GM19324 (cell line): Measurements from ENCODE around the gene VAC14.
"Not testable (repeated sequence)": the region's sequence is repeated elsewhere in the genome, so short reads cannot be mapped to it uniquely, and the experiment has no call there.

Experiments used
- ATAC-seq: cut with Tn5 transposase; IDR thresholded peaks from one replicate; pipeline ENCODE4 v1.9.1; 2021; ENCODE audit warnings: mild to moderate bottlenecking, moderate library complexity; ENCODE audit not compliant: unreplicated experiment, low FRiP score

Gene VAC14

DNA sequence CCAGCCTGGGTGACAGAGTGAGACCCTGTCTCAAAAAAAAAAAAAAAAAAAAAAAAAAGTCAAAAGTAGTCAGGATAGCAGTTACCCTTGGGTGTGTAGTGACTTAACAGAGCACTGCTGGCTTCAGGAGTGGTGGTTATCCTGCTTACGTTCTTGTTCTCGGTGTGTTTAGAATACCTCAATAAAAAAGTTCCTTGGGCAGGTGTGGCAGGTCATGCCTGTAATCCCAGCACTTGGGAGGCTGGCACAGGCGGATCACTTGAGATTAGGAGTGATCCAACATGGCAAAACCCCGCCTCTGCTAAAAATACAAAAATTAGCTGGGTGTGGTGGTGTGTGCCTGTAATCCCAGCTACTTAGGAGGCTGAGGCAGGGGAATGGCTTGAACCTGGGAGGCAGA is 130.0 kb downstream of the VAC14 start:
- ATAC-seq = not testable (repeated sequence)

DNA sequence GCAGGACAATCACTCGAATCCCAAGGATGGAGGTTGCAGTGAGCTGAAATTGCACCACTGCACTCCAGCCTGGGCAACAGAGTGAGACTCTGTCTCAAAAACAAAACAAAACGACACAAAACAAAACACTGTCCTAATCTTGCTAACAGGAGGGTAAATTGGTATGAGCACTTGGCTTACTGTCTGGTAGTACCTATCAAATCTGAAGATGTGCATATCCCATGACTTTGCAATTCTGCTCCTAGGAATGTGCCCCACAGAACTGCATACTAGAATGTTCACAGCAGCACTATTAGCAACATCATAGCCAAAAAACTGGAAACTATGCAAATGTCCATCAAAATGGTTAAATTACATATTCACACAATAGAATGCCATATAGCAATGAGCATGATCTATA is 130.8 kb downstream of the VAC14 start:
- ATAC-seq = no peak

DNA sequence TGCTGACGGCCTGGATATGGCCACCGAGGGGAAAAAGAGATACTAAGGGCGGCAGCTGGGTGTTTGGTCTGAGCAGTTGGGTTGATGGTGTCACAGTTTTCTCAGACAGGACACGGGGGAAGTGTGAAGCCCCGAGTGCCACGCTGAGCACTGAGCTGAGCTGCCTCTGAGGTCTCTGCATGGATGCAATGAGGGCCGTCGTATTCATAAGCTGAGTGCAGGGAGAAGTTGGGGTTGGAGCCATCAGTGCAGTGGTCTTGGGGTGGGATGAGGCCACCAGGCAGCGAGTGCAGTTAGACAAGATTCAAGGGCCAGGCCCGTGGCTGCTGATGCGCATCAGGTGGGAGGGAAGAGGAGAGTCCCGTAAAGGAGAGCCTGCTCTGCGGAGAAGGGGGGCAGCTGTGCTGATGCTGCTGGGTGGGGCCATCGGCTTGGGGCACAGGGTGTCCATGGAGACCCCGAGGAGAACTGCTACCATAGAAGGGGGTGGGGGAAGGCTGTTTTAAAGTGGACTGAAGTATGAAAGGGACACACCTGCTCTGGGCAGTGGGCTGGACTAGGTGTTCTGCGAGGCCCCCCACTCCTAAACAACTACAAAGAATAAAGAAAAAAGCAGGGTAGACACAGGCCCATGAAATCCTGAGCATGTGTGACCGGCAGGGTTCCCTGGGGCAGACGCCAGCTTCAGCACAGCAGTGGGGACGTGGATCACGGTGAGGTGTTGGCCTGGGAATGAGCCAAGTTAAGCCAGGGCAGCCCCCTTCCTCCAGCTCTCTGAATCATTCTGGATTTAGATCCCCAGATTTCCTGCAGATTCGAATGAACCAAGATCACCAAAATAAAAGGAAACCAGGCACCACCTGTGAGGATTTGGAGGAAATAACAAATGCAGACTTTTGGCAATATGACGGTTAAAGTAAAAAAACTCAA is 134.9 kb downstream of the VAC14 start:
- no peak for ATAC-seq

DNA sequence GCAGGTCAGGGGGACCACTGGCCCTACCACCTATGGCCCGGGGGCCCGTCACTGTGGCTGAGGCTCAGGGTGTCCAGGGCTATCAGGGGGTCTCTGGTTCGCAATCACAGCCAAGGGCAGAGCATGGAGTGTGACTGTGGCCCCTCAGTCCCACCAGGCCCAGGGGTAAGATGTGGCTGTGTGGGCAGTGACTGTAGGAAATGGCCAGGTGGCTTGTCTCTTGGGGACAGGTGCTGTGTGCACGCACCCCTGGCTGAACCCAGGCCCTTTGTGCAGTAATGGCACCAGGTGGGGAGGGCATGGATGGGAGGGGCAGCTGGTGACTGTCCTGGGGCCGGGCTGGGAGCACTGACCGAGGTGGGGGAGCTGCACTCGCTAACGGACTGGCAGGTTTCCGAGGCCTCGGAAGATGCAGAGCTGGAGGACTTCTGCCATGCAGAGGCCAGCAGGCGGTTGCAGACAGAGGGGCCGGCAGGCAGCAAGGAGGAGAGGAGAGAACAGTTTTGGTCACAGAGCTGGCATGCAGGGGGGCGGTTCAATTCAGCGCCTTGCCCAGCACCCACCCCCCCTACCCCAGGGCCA is 135.8 kb downstream of the VAC14 start:
- ATAC-seq = no peak

DNA sequence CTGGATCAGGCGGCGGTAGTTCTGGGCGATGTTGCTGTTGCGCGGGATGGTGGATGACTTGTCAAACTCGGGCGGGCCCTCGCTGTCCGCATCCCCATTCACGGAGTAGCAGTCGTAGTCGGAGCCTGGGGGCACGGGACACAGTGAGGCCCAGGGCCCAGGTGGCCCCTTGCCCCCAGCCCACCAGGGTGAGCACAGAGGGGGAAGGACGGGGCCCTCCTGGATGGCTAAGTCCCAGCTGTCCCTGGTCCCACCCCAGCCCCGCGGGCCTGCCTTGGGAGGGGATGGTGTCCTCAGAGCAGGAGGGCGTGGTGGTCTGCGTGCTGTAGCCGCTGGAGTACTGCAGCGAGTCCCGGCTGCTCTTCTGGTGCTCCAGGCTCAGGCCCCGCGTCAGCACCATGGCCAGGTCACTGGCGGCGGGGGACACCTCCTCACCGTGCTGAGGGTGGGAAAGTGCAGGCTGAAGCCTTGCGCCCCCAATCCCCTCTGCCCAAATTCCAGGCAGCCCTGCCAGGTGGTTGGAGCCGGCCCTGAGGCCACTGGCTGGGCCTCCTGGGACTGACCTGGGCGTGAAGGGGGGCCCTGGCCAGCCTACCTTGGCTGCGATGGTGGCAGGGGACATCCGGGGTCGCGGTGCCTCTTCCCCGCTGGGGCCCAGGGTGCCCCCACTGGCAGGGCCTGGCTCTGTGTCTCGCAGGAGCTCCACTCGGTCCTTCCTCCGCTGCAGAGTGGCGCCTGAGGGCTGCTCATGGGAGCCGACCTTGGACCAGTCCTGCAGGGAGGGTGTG is 136.4 kb downstream of the VAC14 start:
- no peak for ATAC-seq

DNA sequence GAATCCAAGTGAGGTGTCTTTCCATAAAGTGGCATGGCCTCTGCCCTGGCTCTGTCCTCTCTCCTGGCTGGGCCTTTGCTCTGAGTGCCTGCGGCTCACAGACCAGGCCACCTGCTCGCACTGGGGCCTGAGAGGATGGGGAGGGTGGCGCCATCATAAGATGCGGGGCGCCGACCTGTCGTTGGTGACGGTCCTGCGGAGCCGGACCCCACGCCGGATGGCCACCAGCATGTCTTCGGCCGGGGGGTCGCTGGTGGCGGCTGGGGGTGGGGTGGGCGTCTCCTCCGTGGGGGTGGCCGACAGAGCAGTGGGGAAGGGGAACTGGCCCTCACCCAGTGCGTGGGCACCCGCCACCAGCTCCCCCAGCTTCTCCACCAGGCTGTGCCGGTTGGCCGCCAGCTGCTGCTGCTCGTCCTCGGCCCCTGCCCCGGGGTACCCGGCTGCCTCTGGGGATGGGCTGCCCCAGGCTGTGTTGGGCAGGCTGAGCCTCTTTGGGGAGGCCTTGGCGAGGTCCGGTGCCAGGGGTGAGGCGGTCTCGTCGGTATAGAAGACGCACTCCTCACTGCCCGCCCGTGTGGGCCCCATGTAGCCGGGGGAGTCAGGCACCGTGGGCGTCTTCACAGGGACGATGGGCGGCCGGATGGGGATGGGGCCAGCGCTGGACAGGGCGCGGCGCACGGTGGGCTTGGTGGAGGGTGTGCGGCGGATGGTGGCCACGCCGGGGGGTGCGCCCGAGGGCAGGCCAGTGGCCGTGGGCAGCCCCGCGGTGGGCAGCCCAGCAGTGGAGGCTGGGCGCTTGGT is 137.2 kb downstream of the VAC14 start:
- ATAC-seq = no peak

DNA sequence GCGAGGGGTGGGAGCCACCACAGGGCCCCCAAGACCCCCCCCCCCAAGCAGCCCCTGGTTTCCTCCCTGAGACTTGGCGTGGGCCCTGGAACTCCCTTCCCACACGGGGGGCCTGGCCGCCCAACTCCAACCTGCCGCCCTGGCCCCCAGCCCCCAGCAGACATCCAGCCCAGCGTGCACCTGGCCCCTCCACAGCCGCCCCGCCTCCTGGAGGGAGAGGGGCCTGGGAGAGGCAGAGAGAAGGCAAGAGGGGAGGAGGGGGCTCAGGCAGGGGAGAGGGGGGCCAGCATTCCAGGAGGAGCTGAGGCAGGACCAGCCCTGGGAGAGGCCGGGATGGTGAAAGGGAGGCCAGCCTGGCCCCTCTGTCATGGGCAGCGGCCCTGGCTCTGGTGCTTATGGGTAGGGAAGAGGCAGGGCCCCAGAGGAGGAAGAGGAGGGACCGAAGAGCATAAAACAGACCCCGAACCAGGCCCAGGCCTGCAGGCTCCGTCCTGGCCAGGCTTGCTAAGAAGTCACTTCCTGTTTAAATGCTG is 137.9 kb downstream of the VAC14 start:
- ATAC-seq = no peak

DNA sequence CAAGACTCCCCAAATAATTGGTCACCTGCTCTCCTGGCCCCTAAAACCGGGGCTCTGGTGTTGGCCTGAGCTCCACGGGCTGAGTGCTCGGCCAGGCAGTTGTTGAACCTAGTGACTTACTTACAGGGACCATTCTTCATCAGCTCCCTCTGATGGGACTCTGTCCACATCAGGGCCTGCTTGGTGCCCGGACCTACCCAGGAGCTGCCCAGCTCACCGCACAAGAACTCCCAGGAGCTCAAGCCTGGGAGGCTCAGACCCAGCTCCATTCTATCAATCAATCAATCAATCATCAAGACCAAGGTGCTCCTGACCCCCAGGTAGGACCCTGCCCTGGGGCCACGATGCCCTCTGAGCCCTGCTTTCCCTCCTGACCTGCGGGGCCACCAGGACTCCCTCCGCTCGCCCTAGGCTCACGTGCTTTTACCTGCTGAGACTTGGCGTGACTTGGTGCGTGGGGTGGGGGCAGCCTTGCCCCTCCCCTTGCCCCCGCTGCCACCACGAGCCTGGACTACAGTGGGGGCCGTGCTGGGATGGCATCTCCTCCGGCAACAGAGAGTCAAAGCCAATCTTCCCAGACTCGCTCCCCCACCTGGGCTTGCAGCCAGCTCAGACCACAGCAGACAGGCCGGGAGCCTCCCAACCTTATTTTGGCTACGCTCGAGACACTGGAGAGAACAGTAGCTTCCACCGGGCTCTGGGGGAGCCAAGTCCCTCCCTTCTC is 138.9 kb downstream of the VAC14 start:
- ATAC-seq = no peak

DNA sequence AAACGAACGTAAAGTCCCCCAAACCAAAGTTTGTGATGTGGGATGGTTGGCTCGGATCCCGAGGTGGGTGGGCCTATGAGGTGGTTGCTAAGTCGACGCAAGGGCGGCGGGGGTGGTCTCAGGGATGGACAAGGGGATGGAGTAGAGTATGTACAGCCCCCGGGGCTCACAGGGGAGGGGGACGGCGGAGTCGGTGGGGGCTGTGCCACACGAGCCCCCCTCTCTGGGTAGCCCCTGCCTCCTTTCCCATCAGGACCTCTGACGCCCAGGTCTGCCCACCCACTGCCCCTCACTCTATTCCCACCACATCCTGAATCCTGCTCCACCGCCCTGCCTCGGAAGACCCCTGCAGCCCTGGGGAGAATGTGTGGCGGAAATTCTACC is 139.4 kb downstream of the VAC14 start:
- no peak for ATAC-seq

DNA sequence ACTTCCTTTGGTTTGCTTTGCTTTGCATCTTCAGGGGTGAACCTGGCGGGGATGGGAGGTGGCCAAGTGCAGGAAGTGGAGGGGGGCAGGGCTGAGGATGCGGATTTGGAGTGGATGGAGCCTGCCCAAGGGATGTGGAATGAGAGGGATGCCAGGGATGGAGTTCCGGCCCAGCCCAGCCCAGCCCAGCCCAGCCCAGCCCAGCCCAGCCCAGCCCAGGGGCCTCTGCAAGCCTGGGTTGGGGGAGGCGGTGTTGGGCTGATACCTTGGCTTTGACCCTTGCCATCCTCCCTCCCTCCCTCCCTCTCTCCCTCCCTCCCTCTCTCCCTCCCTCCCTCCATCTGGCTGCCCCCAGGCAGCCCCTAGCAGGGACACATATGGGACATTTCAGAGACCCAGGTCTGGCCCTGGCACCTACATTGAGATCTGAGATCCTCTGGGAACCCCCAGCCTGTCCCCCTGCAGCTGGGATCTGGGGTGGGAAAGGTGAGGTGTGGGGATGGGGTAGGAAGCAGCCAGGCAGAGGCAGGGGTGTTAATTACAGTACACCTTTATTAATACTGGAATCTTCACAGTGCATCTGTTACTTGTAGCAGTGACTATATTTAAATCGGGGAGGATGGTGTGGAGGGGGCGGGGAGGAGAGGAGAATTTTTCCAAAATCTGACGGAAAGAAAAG is 140.1 kb downstream of the VAC14 start:
- no peak for ATAC-seq

DNA sequence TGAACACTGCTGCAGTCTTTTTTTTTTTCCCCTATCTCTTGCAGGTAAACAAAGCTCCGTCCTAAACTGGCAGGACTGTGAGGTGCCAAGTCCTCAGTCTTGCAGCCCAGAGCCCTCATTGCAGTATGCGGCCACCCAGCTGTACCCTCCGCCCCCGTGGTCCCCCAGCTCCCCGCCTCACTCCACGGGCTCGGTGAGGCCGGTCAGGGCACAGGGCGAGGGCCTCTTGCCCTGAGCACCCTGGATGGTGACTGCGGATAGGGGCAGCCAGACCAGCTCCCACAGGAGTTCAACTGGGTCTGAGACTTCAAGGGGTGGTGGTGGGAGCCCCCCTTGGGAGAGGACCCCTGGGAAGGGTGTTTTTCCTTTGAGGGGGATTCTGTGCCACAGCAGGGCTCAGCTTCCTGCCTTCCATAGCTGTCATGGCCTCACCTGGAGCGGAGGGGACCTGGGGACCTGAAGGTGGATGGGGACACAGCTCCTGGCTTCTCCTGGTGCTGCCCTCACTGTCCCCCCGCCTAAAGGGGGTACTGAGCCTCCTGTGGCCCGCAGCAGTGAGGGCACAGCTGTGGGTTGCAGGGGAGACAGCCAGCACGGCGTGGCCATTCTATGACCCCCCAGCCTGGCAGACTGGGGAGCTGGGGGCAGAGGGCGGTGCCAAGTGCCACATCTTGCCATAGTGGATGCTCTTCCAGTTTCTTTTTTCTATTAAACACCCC is 140.8 kb downstream of the VAC14 start:
- ATAC-seq = no peak

DNA sequence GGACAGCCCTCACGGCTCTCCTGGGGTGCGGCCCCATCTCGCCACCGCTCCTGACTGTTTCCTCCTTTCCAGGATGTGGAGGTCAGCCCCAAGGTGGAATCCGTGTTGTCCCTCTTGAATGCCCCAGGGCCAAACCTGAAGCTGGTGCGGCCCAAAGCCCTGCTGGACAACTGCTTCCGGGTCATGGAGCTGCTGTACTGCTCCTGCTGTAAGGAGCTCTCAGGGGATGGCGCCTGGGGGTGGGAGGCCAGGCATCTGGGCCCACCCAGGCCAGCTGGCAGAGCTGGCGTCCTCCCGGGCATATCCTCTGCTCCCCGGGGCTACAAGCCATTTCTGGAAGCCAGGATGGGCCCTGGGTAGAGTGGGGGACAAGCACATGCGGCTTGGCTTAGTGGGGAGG is 141.4 kb downstream of the VAC14 start:
- no peak for ATAC-seq

DNA sequence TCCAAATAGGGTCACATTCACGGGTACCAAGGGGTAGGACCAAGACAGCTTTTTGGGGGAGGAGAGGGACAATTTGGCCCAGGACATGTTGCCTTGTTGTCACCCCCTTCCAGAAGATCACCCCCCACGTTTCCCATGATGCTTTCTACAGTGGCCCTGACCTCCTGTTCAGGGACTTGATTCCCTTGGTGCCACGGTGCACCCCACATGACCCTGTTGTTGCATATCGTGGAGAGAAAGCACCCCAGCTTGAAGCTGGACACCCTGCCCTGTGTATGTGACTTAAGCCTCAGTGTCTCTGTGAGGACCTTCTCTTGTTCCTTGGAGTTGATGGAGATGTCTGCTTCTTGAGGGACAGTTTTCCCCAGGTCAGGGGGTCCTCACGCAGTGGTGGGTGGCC is 142.0 kb downstream of the VAC14 start:
- ATAC-seq = no peak

DNA sequence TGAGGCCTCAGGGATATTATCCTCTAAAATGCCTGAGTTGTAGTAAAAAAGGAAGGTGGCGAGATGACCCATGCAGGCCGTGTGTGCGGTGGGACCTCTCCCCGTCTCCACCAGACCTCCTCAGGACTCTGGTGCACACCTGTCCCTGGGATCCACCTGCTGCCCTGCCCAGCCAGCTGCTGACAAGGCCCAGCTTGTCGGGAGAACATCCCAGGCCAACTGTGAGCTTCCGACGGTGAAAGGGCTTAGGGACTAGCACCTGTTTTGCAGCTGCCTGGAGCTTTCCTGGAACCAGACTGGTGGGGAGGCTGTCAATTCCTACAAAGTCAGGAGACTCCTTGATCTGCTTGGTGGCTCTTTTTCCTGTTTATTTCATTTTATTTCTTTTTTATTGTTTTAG is 143.0 kb downstream of the VAC14 start:
- no peak for ATAC-seq

DNA sequence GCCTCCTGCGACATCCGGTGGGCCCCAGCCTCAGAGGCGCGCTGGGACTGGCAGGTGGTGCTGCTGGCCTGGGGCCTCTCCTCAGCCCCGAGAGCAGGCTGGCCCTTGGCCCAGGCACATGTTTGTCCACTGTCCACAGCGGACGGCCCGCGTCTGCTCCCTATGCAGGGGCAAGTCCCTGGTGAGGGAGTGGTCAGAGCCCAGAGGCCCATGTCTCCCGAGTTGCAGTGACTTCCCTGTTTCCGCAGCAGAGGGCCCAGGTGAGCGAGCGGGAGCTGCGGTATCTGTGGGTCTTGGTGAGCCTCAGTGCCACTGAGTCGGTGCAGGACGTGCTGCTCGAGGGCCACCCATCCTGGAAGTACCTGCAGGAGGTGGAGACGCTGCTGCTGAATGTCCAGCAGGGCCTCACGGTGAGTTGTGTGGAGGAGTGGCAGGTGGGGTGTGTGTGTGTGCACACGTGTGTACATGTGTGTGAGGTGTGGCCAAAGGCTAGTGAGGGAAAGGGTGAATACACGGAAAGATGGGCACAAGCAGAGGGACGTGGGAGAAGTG is 144.2 kb downstream of the VAC14 start:
- ATAC-seq = no peak

DNA sequence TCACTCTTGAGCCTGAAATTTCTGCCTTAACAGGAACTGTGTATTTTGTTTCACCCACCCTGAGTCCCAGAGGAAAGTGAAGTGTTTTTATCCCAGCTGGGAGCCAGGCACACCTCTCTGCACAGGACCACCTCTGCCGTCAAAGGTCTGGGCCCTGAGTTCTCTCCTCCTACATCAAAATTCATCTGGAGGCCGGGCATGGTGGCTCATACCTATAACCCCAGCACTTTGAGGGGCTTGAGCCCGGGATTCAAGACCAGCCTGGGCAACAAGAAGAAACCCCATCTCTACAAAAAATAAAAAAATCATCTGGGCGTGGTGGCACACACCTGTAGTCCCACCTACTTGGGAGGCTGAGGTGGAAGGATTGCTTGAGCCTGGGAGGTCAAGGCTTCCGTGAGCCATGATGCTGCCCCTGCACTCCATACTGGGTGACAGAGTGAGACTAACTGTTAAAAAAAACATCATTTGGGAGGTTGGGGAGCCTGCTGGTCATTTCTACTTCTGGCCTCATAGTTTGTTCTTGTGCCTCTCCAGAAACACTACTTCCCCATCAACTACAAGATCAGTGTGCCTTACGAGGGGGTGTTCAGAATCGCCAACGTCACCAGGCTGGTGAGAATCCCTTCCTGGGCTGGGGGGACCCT is 144.8 kb downstream of the VAC14 start:
- no peak for ATAC-seq
